ENCODE measurements around the gene ADGRG6.
A peak's percentile ranks its signal among the peaks of the same experiment; 100 is the strongest.

Gene ADGRG6

DNA sequence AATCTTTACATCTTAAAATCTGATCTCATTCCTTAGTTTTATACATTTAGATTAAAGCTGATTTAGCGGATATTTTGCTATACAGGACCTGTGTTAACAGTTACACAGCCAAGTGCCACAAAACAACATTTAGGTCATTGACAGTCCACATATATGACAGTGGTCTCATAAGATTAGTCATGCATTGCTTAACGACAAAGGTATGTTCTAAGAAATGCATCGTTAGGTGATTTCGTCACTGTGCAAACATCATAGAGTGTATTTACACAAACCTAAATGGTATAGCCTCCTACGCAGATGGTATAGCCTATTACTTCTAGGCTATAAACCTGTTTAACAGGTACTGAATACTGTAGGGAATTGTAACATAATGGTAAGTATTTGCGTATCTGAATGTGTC is 21.6 kb downstream of the ADGRG6 start:
- DNase-seq: no peak

- no peak for DNase-seq
These were observed 22.3 kb downstream of the ADGRG6 start for GRCh38 chr6:142324111-142324510.

- DNase-seq: no peak
These were observed 23.3 kb downstream of the ADGRG6 start for GRCh38 chr6:142325111-142325510.

- peak; percentile 27 for DNase-seq
These were observed 24.7 kb downstream of the ADGRG6 start for GRCh38 chr6:142326540-142326939.

DNA sequence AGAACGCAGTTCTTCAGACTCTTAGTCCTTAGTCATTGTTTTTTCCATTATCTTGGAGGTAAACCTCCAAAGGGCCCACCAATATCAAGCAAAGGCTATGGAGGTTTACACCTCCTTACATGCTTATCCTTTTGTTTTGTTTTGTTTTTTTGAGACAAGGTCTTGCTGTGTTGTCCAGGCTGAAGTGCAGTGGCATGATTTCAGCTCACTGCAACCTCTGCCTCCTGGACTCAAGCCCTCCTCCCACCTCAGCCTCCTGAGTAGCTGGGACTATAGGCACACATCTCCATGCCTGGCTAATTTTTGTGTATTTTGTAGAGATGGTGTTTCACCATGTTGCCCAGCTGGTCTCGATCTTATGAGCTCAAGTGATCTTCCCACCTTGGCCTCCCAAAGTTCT is 26.3 kb downstream of the ADGRG6 start:
- no peak for DNase-seq

DNA sequence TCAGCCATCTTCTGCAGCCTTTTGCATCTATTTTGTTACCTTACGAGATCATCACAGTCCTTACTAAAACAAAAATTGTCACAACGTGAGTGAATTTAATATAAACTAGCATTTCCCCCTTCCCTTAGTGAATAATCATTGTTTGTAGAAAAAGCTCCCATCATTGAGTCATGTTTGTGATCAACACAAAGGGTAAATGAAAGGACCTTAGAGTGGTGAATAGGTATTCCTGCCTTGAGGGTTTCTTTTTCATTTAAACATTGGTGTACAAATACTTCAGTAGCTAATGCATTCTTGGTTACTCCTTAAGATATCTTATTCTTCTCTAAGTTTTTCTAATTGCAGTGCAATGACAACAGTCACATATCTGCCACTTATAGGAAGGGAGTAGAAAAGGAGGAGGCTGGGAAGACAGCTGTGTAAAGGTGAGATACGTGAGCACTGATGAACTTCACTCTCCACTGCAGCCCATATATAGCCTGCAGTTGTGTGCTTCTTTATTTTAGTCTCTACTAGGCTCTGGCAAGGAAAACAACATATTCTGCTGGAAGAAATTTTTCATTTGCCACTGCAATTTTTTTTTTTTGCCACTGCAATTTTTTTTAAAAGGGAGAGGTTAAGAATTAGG is 27.8 kb downstream of the ADGRG6 start:
- DNase-seq: no peak

- peak; percentile 33 for DNase-seq
These were observed 29.3 kb downstream of the ADGRG6 start for GRCh38 chr6:142331075-142331551.

DNA sequence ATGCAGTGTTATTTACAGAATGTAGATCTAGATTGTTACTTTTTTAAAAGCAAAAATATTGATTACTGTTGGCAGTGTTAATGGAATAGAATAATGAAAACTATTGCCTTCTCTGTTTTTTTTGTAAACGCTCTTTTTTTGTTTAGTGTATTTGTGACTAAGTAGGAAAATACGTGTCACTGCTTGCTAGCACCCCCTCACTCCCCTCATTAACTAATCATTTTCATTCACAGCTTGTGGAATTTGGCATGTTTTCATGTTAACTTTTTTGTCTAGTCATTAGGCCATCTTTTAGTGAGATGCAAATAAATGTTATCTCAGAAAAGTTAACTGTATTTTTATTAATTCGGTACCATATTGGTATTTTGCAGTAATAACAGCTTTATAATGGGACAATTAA is 29.8 kb downstream of the ADGRG6 start:
- no peak for DNase-seq

GRCh38 chr6:142332393-142333098 is 30.7 kb downstream of the ADGRG6 start:
- no peak for DNase-seq

- no peak for DNase-seq
These were observed 31.6 kb downstream of the ADGRG6 start for GRCh38 chr6:142333431-142333830.

DNA sequence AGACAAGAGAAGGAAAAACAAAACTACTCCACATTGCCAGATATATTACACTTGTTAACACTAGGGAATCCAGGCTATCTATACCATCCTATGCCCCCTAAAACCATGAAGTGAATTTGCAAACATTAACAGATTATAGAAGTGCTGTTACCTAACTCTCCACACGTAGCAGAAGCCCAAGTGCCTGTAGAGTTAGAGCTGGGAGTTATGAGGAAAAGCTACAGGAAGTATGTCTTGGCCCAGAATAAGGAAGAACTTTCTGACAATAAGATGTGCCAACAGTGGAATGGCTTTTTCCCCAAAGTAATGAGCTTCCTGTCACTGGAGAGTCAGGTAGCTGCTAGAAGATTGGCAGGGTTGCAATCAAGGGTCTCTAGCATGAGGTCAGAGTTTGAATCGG is 32.5 kb downstream of the ADGRG6 start:
- no peak for DNase-seq

- no peak for DNase-seq
These were observed 33.6 kb downstream of the ADGRG6 start for GRCh38 chr6:142335415-142335814.

DNA sequence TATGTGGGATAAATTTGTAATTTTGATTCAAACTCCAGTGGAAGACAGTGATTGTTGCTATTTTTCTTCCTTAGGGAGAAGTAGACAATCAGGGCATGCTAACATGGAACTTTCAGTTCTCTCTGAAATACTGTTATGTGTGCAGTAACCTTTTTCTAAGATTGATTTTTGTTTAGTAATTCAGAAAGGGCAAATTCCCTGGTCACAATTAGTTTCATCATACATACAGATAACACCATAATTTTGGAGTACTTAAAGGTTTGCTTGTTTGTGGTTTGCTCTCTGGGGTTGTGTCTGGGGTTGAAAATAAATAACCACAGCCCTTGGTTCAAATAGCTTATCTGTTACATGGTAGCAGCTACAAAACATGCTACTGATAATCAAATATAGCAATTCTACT is 34.4 kb downstream of the ADGRG6 start:
- DNase-seq: no peak

DNA sequence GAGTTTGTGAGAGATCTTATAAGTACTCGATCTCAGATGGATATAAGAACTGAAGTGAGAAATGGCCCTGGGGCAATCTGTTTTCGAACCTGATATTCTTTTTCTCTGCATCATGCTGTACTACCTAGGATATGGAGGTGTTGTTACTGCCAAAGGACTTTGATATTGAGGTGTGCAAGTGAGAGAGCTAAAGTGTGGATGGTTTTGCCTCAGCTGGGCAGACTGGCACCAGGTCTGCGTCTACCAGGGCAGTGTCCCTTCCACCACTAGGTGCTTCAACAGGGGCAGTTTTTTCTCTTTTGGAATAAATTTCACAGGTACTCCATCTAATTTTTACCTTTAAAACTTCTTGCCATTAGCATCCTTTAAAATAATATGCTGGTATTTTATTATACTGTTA is 35.0 kb downstream of the ADGRG6 start:
- DNase-seq: no peak

DNA sequence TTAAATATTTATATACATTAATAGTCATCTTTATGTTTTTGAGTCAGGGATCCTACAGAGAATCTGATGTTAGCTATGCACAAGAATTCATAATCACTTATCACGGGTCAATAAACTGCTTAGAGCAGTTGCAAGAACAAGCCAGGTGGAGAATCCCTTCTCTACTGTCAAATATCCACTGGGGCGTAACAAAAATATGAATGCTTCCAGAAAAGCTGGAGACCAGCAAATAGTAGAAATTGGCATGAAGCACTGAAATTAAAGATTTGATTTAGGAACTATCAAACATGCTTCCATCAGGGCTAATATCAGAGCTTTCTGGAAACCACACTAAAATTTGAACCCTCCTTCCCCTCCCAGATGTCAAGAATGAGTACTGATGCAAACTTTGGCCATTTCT is 37.3 kb downstream of the ADGRG6 start:
- DNase-seq: no peak

DNA sequence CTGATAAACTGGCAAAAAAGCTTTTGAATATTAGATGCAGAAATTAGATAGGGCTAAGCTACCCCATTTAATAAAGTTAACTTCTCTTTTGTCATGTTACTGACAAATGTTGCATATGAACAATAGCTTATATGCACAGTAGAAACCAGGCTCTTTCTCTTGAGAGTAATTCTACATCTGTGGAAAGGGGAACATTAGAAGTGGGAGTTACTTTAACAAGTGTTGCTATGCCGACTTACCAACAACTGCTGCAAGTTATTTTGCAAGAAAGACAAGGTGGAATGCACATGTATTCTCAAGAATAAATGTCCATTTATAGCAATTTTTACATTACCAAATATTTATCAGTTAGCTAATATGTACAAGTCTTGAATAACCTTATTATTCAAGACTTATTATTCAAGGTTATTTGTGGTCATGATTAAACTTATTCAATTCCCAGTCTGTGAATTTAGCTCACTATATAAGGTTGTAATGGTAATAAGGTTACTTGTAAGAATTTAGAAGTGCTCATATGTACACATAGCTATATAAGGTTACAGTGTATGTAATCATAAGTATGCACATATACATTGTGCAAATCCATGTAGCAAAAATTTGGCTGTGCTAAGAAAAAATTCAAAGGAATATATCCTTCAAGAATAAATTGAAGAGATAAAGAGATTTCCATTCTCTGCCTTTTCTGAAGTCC is 38.3 kb downstream of the ADGRG6 start:
- DNase-seq: no peak

- no peak for DNase-seq
These were observed 40.1 kb downstream of the ADGRG6 start for GRCh38 chr6:142341855-142342330.

GRCh38 chr6:142342986-142343385 is 41.2 kb downstream of the ADGRG6 start:
- no peak for DNase-seq

DNA sequence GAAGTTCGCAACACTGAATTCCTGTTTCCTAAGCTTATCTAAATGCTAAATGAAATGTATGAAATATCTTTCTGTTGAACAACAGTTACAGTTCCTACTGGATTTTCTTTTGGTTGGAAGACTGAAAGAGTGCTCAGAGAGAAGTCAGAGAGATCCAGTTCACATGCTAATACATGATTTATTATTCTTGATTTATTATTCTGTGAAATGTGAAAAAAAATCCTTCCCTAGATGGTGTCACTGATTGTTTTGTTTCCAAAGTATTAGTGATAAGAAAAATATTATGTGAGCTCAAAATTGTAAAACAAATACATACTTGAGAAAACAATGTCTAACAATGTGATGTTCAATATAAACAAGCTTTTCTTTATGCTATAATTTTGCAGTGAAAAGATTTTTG is 42.1 kb downstream of the ADGRG6 start:
- DNase-seq: no peak

DNA sequence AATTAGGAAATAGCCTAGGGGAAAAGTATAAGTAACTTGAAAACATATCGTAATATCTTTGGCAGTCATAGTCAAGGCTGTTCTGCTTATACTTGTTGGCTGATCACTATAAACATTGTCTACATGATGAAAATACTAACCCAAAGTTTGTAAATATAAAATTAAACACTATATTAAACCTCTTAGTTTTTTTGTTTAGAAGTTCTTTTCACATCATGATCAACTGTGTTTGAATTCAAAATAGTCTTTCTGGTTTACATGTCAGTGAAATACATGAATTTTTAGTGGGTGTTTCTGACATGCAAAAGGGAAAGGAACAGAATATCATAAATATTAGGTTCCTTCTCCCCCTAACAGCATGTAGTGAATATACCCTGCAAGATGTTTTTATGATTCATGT is 43.5 kb downstream of the ADGRG6 start:
- DNase-seq: no peak

GRCh38 chr6:142346166-142346565 is 44.4 kb downstream of the ADGRG6 start:
- DNase-seq: peak; percentile 40

- DNase-seq: no peak
These were observed 47.5 kb downstream of the ADGRG6 start for GRCh38 chr6:142349215-142349823.

- no peak for DNase-seq
These were observed 48.5 kb downstream of the ADGRG6 start for GRCh38 chr6:142350309-142350708.

DNA sequence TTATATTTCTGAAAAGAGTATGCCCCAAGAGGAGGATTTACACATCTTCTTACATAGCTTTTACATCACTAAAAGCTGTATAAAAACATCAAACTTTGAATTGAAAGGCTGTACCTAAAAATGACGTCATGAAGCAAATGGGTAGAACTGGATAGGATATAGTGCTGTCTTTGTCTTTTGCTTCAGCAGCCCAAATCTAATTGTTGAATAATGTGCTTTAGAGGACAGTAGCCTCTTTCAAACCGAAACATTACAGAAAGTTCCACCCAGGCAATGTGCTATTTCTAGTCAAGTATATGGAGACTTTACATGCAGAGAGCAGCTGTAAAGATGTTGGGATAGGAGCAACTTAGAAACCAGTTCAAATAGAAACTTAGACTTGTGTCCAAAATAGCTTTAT is 51.9 kb downstream of the ADGRG6 start:
- DNase-seq: no peak
